Amniotic epithelial cell (primary cell): Measurements from ENCODE around the gene CGB1.
"Not testable (repeated sequence)": the region's sequence is repeated elsewhere in the genome, so short reads cannot be mapped to it uniquely, and the experiment has no call there.

ENCODE experiments used
- DNase-seq: peaks from one replicate; pipeline ENCODE4 v3.0.0-alpha.2; 2010; ENCODE audit warnings: low read depth

CGB1 gene

DNA sequence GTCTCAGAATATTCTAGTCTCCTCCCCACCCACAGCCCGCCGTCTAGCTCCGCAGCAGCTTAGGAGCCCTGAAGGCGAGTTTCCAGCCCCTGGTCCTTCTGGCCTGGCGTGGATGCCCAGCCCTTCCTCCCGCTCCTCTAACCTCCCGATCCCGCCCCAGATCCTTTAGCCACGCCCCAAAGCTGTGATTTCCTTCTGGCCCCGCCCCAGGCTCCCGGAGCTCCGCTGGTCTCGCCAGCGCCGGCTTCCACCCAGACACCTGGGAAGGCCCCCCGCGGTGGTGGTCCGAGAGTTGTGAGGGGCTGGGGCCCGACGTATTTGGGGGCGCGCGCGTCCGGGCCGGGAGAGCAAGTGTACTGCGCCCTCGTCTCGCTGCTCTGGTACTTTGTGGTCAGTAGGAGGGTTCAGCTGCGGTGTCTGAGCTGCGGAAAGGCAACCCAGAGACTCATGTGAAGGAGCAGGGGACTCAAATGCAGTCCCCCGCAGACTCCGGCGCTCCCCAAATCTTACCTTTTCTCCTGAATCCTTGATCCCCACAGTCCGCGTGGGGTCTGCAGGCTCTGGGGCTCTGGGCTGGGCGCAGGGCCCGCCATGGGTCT is 21.0 kb upstream of the CGB1 start, which contains the start of gene CGB7:
Gene CGB7 (minus strand): TSS at position 114 of the 599 bp plus-strand sequence. CDS start 2,374 bp downstream, outside the sequence.
- peak; percentile 40 for DNase-seq

DNA sequence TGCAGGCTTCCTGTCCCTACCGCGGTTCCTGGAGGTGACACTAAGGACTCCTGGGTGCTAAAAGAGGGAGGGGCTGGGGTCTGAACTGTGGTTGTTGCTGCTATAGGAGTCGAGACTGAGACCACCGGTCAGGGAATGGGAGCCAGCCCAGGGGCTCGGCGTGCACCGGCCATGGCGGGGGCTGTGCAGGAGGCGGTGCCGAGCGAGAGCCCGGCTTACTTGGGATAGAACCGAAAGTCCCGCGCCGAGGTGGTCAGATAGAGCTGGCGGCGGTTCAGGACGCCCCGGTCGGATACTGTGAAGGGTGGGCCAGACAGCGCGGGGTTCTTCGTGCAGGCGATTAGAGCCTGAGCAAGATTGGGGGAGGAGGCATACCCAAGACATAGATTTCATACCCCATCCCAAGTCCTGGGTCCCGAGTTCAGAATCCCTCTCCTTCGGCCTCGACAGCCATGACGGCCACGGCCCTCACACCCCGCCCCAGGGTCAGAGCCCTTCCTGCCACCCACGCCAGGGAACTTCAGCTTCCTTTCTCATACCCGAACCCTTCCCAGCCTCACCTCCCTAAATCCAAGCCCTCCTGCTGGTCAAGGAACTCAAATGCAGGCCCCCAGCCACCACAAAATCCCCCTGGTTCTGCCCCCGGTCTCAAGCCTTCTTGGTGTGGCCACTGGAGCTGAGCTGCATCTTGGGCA is 20.4 kb upstream of the CGB1 start:
- not testable (repeated sequence) for DNase-seq

DNA sequence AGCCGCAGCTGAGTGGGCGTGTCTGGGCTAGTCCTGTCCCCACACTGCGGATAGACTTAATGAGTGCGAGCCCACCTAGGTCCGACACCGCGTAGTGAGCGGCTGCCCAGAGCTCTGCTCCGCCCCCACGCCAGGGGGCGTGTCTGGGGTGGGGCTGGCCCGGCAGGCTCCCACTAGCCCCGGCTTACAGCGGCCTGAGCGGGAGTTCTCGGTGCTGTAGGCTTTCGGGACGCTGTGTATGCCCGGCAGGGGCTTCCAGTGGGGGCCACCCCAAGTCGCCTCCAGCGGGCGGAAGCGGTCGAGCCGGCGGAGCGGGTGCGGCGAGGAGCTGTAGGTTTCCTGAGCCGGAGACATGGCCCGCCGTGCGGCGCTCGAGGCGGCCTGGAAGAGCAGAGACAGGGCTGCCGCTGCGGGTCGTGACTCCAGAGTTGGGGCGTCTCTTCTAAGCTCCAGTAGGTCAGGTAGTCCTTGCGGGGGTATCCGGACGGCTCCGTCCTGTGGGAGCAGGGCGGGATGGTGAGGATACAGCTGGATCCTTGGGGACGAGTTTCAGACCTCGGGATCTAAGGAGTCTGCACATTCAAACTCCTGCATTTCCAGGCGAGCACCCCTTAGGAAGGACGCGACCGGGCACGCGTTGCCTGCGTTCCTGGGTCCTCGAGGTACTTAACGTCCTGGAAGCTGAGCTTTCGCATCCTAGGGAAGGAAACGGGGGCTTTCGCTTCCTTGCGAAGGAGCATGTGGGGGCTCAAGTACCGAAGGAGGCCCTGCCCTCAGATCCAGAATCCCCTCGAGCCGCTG is 19.6 kb upstream of the CGB1 start:
- peak; percentile 8 for DNase-seq

DNA sequence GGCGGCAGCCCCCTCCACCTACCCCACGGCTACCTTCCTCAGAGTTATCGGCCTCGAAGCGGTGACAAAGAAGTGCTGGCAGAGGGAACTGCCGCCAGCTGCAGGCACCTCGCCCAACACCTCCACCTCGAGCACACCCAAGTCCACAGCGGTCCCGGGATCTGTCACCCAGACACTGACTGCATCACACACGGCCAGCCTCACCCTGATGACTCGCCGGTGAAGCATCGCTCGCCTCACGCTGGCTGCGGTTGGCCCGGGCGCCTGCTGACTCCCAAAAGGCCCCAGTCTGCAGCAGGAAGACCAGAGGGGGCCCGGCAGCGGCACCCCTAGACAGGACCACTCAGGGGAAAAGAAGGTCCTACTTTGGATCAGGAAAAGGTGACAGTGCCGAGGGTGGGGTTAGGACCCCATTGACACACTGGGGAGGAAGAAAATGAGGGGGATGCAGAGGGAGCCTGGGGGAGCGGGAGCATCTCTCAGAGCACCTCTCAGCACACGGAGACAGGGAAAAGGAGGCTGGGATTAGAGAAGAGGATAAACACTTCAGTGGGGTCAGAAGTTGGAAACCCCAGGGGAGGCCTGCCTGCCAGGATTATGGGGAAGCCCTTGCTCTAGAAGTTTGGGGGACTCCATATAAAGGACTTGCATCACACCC is 13.8 kb upstream of the CGB1 start:
- peak; percentile 36 for DNase-seq

DNA sequence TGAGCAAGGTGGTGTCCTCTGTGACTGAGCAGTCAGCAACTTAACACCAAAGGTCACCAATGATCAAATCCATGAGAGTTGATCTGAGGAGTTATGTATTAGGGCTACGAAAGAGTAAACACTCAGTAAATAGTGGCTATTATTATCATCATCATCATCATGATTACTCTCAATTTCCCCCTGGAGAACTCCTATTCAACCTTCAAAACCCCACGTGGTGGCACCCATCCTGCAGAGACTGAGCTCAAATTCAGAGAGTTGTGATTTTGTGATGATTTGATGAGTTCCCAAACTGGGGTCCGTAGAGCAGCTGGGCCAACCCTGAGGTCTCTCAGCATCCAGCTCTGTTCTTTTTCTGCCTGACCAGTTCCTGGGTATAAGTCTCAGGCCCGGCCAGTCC is 13.1 kb upstream of the CGB1 start:
- DNase-seq: not testable (repeated sequence)

DNA sequence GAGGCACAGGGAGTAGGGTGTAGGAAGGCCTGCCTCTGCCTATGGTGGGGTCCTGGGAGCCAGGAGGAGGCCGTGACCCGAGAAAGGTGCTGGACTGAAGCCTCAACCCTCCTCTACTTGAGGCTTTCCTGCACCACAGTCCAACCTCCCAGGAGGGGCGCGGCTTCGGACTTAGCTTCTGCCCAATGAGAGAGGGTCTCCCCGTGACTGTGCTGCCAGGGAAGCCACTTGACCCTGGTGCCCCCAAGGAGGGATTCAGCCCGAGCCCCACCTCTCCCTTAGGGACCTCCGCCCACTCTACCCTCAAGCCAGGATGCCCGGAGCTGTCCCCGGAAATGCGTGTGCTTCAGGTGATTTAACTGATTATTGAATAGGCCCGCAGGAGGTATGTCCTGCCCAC is 12.3 kb upstream of the CGB1 start, which contains the start of gene CGB8:
Gene CGB8 (minus strand): TSS at position 101 of the 400 bp plus-strand sequence. CDS start 372 bp downstream, outside the sequence.
- DNase-seq: not testable (repeated sequence)

DNA sequence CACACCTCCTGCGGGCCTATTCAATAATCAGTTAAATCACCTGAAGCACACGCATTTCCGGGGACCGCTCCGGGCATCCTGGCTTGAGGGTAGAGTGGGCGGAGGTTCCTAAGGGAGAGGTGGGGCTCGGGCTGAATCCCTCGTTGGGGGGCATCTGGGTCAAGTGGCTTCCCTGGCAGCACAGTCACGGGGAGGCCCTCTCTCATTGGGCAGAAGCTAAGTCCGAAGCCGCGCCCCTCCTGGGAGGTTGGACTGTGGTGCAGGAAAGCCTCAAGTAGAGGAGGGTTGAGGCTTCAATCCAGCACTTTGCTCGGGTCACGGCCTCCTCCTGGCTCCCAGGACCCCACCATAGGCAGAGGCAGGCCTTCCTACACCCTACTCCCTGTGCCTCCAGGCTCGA is 6.9 kb upstream of the CGB1 start, which contains the start of gene CGB5:
Gene CGB5 (plus strand): TSS at position 301 of the 400 bp plus-strand sequence. CDS start 362 bp downstream, outside the sequence.
- not testable (repeated sequence) for DNase-seq

DNA sequence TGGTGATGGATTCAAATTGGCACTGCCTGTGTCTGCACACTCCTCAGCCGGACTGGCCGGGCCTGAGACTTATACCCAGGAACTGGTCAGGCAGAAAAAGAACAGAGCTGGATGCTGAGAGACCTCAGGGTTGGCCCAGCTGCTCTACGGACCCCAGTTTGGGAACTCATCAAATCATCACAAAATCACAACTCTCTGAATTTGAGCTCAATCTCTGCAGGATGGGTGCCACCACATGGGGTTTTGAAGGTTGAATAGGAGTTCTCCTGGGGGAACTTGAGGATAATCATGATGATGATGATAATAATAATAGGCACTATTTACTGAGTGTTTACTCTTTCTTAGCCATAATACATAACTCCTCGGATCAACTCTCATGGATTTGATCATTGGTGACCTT is 6.0 kb upstream of the CGB1 start:
- not testable (repeated sequence) for DNase-seq

DNA sequence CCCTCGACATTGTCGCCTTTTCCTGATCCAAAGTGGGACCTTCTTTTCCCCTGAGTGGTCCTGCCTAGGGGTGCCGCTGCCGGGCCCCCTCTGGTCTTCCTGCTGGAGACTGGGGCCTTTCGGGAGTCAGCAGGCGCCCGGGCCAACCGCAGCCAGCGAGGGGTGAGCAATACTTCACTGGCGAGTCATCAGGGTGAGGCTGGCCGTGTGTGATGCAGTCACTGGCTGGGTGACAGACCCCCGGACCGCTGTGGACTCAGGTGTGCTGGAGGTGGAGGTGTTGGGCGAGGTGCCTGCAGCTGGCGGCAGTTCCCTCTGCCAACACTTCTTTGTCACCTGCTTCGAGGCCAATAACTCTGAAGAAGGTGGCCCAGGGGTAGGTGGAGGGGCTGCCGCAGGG is 5.5 kb upstream of the CGB1 start:
- no peak for DNase-seq

DNA sequence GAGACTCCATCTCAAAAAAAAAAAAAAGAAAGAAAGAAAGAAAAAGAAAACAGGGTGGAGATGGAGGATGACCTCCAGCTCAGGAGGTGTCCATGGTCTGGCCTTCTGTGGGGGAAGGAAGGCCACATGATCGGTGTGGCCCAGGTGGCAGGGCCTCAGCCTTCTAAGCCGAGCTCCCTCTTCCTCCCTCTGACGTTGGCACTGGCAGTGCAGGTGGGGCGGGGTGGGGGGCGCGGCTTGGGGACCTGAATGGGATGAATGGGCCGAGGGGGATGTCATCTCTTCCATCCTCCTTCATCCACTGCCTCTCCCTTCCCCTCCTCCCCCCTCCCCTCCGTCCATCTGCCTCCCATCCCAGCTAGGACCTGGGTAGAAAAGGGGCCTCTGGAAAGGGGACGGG is 3.0 kb upstream of the CGB1 start:
- not testable (repeated sequence) for DNase-seq

DNA sequence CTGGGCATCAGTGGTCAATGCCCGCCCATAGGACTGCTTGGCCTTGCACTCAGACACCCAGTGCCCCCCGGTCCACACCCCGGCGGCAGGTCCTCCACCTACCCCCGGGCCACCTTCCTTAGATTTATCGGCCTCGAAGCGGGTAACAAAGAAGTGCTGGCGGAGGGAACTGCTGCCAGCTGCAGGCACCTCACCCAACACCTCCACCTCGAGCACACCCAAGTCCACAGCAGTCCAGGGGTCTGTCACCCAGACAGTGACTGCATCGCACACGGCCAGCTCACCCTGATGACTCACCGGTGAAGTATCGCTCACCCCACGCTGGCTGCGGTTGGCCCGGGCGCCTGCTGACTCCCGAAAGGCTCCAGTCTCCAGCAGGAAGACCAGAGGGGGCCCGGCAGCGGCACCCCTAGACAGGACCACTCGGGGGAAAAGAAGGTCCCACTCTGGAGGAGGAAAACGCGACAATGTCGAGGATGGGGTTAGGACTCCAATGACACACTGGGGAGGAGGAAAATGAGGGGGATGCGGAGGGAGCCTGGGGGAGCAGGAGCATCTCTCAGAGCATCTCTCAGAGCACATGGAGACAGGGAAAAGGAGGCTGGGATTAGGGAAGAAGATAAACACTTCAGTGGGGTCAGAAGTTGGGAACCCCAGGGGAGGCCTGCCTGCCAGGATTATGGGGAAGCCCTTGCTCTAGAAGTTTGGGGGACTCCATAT is 2.0 kb upstream of the CGB1 start:
- DNase-seq: peak; percentile 65

DNA sequence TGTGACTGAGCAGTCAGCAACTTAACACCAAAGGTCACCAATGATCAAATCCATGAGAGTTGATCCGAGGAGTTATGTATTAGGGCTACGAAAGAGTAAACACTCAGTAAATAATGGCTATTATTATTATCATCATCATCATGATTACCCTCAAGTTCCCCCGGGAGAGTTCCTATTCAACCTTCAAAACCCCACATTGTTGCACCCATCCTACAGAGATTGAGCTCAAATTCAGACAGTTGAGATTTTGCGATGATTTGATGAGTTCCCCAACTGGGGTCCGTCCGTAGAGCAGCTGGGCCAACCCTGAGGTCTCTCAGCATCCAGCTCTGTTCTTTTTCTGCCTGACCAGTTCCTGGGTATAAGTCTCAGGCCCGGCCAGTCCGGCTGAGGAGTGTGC is 1.4 kb upstream of the CGB1 start:
- DNase-seq: not testable (repeated sequence)

DNA sequence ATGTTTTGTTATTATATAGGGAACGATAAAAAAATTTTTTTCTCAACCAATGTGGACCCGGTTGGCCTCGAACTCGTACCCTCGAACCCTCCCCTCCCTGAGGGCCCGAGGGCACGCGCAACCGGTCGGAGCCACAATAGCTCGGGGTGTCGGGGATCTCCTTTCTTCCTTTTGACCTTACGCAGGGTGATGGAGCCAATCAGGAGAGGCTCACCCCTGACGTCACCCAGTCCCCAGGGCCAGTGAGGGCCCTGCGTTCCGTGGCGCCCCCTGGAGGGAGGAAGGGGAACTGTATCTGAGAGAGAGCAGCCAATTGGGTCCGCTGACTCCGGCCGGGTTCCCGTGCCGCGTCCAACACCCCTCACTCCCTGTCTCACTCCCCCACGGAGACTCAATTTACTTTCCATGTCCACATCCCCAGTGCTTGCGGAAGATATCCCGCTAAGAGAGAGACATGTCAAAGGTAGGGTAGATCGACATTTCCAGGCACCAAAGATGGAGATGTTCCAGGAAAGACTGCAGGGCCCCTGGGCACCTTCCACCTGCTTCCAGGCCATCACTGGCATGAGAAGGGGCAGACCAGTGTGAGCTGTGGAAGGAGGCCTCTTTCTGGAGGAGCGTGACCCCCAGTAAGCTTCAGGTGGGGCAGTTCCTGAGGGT is 4.9 kb downstream of the CGB1 start, which contains the start of gene CGB2:
Gene CGB2 (plus strand): TSS at position 249 of the 660 bp plus-strand sequence. CDS start 206 bp downstream, at position 455.
- not testable (repeated sequence) for DNase-seq

DNA sequence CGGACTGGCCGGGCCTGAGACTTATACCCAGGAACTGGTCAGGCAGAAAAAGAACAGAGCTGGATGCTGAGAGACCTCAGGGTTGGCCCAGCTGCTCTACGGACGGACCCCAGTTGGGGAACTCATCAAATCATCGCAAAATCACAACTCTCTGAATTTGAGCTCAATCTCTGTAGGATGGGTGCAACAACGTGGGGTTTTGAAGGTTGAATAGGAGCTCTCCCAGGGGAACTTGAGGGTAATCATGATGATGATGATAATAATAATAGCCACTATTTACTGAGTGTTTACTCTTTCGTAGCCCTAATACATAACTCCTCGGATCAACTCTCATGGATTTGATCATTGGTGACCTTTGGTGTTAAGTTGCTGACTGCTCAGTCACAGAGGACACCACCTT is 6.4 kb downstream of the CGB1 start:
- not testable (repeated sequence) for DNase-seq

DNA sequence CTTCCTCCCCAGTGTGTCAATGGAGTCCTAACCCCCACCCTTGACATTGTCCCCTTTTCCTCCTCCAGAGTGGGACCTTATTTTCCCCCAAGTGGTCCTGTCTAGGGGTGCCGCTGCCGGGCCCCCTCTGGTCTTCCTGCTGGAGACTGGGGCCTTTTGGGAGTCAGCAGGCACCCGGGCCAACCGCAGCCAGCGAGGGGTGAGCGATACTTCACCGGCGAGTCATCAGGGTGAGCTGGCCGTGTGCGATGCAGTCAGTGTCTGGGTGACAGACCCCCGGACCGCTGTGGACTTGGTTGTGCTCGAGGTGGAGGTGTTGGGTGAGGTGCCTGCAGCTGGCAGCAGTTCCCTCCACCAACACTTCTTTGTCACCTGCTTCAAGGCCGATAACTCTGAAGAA is 6.9 kb downstream of the CGB1 start:
- not testable (repeated sequence) for DNase-seq

DNA sequence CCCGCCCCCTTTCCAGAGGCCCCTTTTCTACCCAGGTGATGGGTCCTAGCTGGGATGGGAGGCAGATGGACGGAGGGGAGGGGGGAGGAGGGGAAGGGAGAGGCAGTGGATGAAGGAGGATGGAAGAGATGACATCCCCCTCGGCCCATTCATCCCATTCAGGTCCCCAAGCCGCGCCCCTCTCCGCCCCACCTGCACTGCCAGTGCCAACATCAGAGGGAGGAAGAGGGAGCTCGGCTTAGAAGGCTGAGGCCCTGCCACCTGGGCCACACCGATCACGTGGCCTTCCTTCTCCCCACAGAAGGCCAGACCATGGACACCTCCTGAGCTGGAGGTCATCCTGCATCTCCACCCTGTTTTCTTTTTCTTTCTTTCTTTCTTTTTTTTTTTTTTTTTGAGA is 8.0 kb downstream of the CGB1 start:
- DNase-seq: not testable (repeated sequence)

DNA sequence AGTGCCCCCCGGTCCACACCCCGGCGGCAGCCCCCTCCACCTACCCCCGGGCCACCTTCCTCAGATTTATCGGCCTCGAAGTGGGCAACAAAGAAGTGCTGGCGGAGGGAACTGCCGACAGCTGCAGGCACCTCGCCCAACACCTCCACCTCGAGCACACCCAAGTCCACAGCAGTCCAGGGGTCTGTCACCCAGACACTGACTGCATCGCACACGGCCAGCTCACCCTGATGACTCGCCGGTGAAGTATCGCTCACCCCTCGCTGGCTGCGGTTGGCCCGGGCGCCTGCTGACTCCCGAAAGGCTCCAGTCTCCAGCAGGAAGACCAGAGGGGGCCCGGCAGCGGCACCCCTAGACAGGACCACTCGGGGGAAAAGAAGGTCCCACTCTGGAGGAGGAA is 11.1 kb downstream of the CGB1 start:
- not testable (repeated sequence) for DNase-seq

DNA sequence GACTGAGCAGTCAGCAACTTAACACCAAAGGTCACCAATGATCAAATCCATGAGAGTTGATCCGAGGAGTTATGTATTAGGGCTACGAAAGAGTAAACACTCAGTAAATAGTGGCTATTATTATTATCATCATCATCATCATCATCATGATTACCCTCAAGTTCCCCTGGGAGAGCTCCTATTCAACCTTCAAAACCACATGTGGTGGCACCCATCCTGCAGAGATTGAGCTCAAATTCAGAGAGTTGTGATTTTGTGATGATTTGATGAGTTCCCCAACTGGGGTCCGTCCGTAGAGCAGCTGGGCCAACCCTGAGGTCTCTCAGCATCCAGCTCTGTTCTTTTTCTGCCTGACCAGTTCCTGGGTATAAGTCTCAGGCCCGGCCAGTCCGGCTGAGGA is 11.6 kb downstream of the CGB1 start:
- DNase-seq: not testable (repeated sequence)

DNA sequence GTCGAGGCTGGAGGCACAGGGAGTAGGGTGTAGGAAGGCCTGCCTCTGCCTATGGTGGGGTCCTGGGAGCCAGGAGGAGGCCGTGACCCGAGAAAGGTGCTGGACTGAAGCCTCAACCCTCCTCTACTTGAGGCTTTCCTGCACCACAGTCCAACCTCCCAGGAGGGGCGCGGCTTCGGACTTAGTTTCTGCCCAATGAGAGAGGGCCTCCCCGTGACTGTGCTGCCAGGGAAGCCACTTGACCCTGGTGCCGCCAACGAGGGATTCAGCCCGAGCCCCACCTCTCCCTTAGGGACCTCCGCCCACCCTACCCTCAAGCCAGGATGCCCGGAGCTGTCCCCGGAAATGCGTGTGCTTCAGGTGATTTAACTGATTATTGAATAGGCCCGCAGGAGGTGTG is 12.5 kb downstream of the CGB1 start, which contains the start of gene CGB3:
Gene CGB3 (minus strand): TSS at position 101 of the 400 bp plus-strand sequence. CDS start 362 bp downstream, outside the sequence.
- not testable (repeated sequence) for DNase-seq

DNA sequence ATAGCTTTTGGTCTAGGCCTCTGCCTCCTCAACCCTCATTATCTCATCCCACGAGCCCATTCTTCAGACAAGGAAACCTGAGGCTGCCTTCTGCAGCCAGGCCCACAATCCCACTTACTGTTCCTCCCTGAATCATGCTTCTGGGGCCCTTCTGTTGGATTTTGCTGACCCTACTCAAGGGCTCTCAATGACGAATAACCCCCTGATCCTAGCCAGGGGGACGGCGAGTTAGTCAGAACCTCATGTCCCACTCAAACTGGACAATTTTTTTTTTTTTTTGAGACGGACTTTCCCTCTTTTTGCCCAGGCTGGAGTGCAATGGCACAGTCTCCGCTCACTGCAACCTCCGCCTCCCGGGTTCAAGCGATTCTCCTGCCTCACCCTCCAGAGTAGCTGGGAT is 14.6 kb downstream of the CGB1 start:
- DNase-seq: no peak
